Stimulated activated effector memory CD8-positive, alpha-beta T cell treated with anti-CD3 and anti-CD28 coated beads, Interleukin-12 subunit alpha, Interleukin-12 subunit beta, amount 100 ng/mL, for 72 hours (primary cell): ENCODE results near the gene DRAXIN.
"Not testable (repeated sequence)": the region's sequence is repeated elsewhere in the genome, so short reads cannot be mapped to it uniquely, and the experiment has no call there.

Experiments used
- ATAC-seq: fragments of 150-1000 bp; cut with Tn5 transposase; 2 replicates; pipeline ENCODE4 v1.10.0; 2021
- DNase-seq, 2 donors: peaks; one replicate each; pipeline ENCODE4 v3.0.0; 2021 to 2022; ENCODE audit warnings: low spot score in 2 of 2
- H3K27ac Mint-ChIP-seq: one replicate; pipeline ENCODE4 v1.8.0; 2022; ENCODE audit warnings: mild to moderate bottlenecking, mixed read lengths
- H3K36me3 Mint-ChIP-seq: one replicate; pipeline ENCODE4 v1.8.0; 2022; ENCODE audit warnings: mild to moderate bottlenecking, mixed read lengths
- H3K4me1 Mint-ChIP-seq: one replicate; pipeline ENCODE4 v1.8.0; 2022; ENCODE audit warnings: mixed read lengths
- H3K4me3 Mint-ChIP-seq: one replicate; pipeline ENCODE4 v1.8.0; 2022; ENCODE audit warnings: mild to moderate bottlenecking, mixed read lengths
- H3K9me3 Mint-ChIP-seq: one replicate; pipeline ENCODE4 v1.8.0; 2022; ENCODE audit warnings: mixed read lengths

DRAXIN gene, protein sequence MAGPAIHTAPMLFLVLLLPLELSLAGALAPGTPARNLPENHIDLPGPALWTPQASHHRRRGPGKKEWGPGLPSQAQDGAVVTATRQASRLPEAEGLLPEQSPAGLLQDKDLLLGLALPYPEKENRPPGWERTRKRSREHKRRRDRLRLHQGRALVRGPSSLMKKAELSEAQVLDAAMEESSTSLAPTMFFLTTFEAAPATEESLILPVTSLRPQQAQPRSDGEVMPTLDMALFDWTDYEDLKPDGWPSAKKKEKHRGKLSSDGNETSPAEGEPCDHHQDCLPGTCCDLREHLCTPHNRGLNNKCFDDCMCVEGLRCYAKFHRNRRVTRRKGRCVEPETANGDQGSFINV

DNA sequence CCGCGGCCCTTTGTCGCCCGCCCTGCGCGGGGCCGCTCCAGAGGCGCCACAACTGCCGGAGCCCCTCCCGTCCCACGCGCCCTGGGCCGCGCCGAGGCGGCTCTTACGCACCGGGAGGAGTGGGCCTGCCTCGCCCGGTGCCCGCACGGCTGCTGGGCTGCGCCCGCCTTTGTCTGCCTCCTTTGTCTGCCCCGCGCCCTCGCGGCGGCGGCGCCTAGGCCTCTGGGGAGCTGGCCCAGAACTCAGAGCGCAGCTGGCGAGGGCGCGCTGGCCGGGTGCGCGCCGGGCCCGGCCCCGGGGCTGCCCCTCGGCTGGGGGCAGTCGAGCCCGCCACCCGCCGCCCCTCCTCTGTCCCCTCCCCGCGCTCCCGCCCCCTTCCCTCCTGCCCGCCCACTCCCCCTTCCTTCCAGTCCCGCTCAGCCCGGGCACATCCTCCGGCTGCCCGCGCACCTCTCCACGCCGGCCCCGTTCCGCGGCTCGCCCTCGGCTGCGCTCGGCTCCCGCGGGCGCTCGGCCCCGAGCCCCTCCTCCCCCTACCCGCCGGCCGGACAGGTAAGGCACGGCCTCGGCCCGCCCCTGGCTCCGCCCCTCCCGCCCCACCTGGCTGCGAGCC is at the start of gene DRAXIN:
Gene DRAXIN (plus strand): TSS at position 409 of the 613 bp plus-strand sequence. CDS start 14,549 bp downstream, outside the sequence.
- Mint-ChIP-seq H3K4me3 (peak within 1 kb of the TSS; percentile 68), H3K9me3 (no peaks in the 10 kb centered on the region), H3K36me3 (no peaks in the 10 kb centered on the region), H3K4me1 (peaks cover 40% of the 10 kb centered on the region), H3K27ac (peak within 1 kb of the TSS; percentile 29)
- peak; percentile 14 for ATAC-seq
- DNase-seq = no peak

DNA sequence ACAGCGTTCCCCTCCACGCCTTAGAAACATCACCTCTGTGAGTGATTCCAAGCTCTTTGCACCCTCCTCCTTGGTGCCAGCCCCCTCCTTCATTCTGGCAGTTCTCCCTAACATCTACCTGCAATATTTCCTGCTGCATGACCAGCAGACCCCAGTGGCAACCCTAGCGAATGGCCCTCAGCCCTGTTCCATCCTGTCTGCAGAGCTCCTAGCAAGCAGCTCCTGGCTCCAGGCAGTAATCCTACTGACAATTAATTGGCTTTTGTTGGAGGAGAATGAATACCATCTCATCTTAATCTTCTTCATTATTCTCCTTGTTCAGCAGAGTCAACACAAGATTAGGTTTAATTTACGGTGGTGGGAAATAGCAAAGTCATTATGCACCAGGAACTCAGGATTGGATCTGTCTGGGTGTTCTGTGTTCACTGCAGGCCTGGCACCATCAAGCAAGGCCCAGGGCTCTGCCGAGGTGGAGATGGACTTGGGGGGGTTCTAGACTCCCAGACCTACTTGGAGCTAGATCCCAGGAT is 49.7 kb upstream of the DRAXIN start:
- ATAC-seq (no peak), DNase-seq (no peak)
- H3K36me3 Mint-ChIP-seq = peaks cover 5% of the 10 kb centered on the region
- H3K4me1 Mint-ChIP-seq = peaks cover 6% of the 10 kb centered on the region
- H3K27ac Mint-ChIP-seq = no peak overlapping the region
- no peaks in the 10 kb centered on the region for H3K9me3 Mint-ChIP-seq
- H3K4me3 Mint-ChIP-seq = no peak overlapping the region

DNA sequence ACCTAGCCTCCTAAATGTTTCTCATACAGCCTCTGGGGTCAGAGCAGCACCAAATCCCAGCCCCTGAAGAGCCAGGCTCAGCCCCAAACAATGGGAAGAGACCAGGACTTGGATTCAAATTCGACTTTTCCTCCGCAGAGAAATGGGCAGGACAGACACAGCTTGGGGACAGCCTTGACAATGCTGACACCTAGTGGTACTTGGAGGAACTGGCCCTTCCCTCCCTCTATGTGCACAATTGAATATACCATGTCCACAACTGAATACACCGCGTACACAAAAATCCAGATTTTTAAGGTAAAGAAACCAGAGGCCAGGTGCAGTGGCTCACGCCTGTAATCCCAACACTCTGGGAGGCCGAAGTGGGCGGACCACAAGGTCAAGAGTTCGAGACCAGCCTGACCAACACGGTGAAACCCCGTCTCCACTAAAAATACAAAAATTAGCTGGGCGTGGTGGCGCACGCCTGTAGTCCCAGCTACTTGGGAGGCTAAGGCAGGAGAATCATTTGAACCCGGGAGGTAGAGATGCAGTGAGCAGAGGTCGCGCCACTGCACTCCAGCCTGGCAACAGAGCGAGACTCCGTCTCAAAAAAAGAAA is 49.0 kb upstream of the DRAXIN start:
- H3K36me3 Mint-ChIP-seq = not testable (repeated sequence)
- DNase-seq = peak; percentile 61 to 85

DNA sequence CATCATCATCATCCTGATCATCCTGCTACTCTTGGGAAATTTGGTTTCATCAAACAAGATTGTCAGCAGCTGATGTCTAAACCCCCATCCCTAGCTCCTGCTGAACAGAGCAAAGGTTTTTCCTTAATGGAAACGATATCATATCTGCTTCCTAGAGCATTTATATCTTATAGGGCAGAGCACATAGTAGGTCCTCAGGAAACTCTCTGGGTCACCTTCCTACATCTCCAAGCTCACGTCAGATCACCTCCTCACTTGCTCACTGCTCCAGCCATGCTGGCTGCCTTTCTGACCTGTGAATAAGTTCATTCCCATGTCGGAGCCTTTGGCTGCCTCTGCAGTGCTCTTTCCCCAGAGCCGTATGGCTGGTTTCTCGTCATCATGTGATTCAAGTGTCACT is 47.7 kb upstream of the DRAXIN start:
- no peak overlapping the region for H3K4me3 Mint-ChIP-seq
- ATAC-seq (no peak), DNase-seq (no peak)
- peaks cover 6% of the 10 kb centered on the region for H3K4me1 Mint-ChIP-seq
- H3K27ac Mint-ChIP-seq = no peak overlapping the region
- peaks cover 5% of the 10 kb centered on the region for H3K36me3 Mint-ChIP-seq
- H3K9me3 Mint-ChIP-seq = no peaks in the 10 kb centered on the region

More for the DNA sequence above, 49.0 kb upstream of the DRAXIN start:
- not testable (repeated sequence) for H3K4me3 Mint-ChIP-seq, H3K27ac Mint-ChIP-seq, H3K4me1 Mint-ChIP-seq, H3K9me3 Mint-ChIP-seq
- peak; percentile 70 for ATAC-seq

DNA sequence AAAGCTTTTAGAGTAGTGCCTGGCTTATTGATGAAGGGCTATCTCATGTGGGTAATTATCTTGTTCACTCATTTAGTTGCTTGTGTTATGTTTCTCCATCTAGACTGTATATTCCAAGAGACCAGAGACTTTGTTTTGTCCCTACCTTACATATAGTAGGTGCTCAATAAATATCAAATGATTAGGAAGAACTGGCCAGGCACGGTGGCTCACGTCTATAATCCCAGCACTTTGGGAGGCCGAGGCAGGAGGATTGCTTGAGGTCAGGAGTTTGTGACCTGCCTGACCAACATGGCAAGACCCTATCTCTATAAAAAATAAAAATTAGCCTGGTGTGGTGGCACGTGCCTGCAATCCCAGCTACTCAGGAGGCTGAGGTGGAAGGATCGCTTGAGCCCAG is 46.2 kb upstream of the DRAXIN start:
- DNase-seq = no peak
- Mint-ChIP-seq H3K27ac (no peak overlapping the region), H3K36me3 (peaks cover 5% of the 10 kb centered on the region), H3K9me3 (no peaks in the 10 kb centered on the region), H3K4me1 (peaks cover 14% of the 10 kb centered on the region), H3K4me3 (no peak overlapping the region)
- no peak for ATAC-seq

DNA sequence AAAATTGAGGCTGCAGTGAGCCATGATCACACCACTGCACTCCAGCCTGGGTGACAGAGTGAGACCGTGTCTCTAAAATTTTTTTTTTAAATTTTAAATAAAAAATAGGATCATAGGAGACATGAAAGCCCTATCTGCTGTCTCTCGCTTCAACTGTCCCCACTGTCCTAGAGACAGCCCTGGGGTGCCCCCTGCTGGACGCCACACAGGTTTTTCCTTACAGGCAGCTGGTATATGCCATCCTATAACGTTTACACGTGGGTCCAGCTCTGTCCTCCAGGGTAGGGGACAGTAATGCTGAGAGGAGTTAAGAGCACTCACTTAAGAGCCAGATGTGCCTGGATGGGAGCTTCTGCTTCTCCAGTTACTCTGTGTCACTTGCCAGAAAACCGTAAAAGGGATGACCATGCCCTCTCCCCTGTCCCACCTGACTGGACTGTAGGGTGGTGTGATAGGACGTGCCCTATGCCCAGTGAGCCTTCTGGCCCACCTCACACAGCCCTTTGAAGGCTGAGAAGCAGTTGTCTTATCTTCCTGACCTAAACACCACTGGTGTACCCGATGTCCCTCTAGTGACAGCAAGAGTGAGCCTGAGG is 45.7 kb upstream of the DRAXIN start:
- ATAC-seq (peak; percentile 56), DNase-seq (peak; percentile 76 to 86)
- Mint-ChIP-seq H3K4me1 (peaks cover 18% of the 10 kb centered on the region), H3K4me3 (no peak overlapping the region), H3K9me3 (no peaks in the 10 kb centered on the region), H3K36me3 (peaks cover 5% of the 10 kb centered on the region), H3K27ac (no peak overlapping the region)

DNA sequence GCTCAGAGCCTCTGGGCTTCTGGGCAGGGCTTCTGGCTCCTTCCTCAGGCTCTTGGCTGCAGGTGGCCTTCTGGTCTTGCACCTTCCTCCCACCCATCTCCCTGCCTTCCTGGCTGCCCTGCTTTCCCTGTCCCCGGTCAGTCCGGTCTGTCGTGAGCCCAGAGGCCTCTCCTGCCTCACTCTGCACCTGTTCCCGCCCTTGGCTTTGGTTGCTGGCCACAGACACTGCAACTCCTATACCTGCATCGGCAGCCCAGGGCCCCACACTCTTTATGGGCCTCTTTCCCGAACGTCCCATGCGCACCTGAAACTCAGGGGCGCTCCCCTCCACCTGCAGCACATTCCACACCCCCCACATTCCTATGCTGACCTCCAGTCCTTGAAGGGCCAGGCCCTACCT is 45.2 kb upstream of the DRAXIN start:
- Mint-ChIP-seq H3K36me3 (peaks cover 5% of the 10 kb centered on the region), H3K9me3 (no peaks in the 10 kb centered on the region), H3K27ac (no peak overlapping the region), H3K4me3 (no peak overlapping the region), H3K4me1 (peaks cover 24% of the 10 kb centered on the region)
- DNase-seq = no peak
- no peak for ATAC-seq

DNA sequence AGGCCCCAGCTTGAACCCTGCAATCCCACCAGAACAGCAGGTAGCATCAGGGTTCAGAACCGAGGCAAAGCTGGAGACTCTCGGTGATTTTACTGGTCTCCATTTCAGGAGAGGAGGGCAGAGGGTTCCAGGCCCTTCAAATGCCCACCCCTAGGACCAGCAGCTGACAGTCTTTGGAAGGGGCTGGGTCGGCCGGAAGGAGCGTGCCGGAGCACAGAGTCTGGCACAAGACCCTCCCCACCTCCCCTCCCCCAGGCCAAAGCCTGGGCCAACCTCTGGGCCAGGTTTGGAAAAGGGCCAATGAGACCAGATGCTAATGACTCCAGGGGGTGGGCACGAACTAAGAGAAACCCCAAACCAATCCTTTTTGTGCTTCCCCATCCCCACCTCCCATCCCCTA is 44.2 kb upstream of the DRAXIN start:
- Mint-ChIP-seq H3K9me3 (no peaks in the 10 kb centered on the region), H3K4me1 (peaks cover 27% of the 10 kb centered on the region), H3K4me3 (no peak overlapping the region), H3K36me3 (peaks cover 5% of the 10 kb centered on the region), H3K27ac (no peak overlapping the region)
- no peak for ATAC-seq
- no peak for DNase-seq

DNA sequence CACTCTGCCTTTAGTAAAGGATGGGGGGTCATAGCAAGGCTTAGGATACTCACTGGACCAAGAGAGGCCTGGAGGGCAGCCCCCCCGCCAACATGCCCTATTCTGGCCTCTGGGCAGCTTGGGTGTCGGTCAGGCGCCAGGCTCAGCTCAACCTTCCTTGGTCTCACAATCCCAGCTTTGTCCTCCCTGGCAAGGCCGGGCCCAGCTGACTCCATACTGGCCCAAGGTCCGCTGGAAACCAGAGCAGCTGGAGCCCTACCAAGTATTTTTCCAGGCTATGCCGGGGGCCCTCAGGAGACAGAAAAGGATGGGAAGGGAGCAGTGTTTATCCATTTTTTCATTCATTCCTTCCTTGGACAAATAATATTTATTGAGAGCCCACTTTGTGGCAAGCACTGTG is 43.5 kb upstream of the DRAXIN start:
- H3K4me3 Mint-ChIP-seq = no peak overlapping the region
- ATAC-seq (no peak), DNase-seq (no peak)
- no peak overlapping the region for H3K27ac Mint-ChIP-seq
- H3K36me3 Mint-ChIP-seq = peaks cover 5% of the 10 kb centered on the region
- H3K9me3 Mint-ChIP-seq = no peaks in the 10 kb centered on the region
- peaks cover 27% of the 10 kb centered on the region for H3K4me1 Mint-ChIP-seq

DNA sequence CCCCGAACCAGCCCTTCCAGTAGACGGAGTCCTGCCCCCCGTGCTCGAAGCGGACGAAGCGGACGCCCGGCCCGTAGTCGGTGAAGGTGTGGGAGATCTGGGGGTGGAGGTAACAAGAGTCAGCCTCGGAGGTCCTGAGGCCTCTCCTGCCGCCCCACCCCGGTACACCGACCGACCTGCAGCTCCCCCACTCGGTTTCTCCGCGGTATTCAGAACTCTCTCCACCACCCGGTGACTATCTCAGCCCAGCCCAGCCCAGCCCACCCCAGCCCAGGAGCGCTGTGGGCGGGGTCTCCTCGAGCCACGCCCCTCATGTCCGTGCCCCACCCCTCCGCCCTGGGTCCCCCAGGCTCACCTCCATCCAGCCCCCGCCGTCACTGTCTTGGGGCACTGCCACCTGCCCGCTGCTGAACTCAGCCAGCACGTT is 42.8 kb upstream of the DRAXIN start:
- H3K36me3 Mint-ChIP-seq = peaks cover 4% of the 10 kb centered on the region
- H3K4me3 Mint-ChIP-seq = peak overlapping the region; percentile 11
- no peak for DNase-seq
- H3K9me3 Mint-ChIP-seq = no peaks in the 10 kb centered on the region
- H3K27ac Mint-ChIP-seq = no peak overlapping the region
- peak; percentile 20 for ATAC-seq
- H3K4me1 Mint-ChIP-seq = peaks cover 27% of the 10 kb centered on the region

DNA sequence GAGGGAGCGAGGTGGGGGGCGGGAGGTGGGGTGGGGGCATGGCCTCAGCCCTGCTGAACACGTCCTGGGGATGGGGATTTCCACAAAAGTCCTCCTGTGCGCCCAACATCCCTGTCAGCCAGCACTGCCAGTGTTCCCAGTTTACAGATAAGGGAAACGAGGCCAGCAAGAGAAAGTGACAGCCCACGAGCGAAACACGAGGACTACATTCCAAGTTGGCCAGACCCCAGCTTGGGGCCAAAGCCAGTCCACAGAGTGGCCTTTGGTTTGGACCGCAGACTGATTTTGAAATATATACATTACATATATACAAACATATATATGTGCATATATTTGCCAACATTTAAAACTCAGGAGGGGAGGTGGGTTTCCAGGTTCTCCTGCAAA is 42.3 kb upstream of the DRAXIN start:
- Mint-ChIP-seq H3K9me3 (no peaks in the 10 kb centered on the region), H3K36me3 (no peaks in the 10 kb centered on the region), H3K27ac (no peak overlapping the region), H3K4me1 (peaks cover 27% of the 10 kb centered on the region), H3K4me3 (no peak overlapping the region)
- DNase-seq (no peak), ATAC-seq (no peak)

DNA sequence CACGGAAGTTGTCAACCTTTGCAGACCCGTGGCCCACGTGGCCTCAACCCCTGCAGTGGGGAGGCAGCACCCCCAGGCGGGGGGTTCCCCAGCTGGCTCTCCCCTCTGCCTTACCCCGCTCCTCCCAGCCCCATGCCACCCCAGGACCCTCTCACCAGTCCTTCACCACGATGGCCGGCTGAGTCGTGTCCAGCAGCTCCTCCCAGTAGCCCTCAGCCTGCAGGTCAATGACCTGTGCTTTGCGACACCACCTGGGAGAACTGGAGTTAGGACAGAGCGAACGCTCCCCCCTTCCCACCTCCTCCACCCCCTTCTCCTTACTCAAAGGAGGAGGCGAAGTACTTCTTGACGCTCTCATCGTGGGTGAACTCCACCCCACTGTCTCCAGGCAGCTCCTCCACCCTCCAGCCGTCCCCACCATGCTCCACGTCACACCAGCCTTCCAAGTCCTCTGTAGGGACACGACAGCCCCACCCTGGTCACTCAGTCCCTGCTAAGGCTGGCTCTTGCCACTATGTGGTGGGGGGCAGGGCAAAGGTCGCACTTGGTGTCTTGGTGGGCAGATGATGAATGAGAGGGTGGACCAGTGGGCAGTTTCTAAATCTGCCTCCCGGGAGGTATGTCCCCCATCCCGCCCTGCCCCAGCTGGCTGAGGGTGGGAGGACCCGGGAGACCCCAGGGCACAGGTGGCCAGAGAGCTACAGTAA is 41.7 kb upstream of the DRAXIN start:
- ATAC-seq (no peak), DNase-seq (no peak)
- H3K27ac Mint-ChIP-seq = peak overlapping the region; percentile 82

DNA sequence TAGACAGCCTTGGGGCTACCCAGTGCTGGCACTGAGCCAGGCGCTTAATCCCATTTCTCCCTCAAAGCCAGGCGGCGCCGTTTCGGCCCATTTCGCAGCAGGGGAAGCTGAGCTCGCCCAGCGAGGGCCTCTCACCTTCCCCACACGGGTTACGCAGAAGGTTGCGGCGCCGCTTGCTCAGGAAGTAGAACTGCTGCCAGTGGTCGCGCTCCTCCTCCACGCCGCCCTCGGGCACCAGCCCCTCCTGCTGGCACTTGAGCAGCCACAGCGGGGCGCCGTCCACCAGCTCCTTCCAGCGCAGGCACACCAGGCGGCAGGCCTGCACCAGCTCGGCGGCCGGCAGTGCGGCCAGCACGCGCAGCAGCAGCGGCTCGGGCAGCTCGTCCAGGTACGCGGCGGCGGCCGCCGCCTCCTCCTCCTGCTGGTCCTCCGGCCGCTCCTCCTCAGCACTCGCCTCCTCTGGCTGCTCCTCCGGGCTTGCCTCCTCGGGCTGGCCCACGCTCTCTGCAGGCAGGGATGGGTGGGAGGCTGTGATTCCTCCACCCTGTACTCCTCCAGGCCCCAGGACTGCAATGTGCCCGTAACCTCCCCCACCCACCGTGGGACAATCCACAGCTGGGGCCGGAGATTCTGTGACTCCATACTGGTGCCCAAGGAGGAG is 41.0 kb upstream of the DRAXIN start:
- peaks cover 30% of the 10 kb centered on the region for H3K4me1 Mint-ChIP-seq
- H3K9me3 Mint-ChIP-seq = no peaks in the 10 kb centered on the region
- peak; percentile 71 to 92 for DNase-seq
- H3K4me3 Mint-ChIP-seq = peak overlapping the region; percentile 75
- peaks cover 2% of the 10 kb centered on the region for H3K36me3 Mint-ChIP-seq
- peak; percentile 86 for ATAC-seq
- H3K27ac Mint-ChIP-seq = peak overlapping the region; percentile 82

More for the DNA sequence above, 41.7 kb upstream of the DRAXIN start:
- Mint-ChIP-seq H3K4me3 (peak overlapping the region; percentile 75), H3K36me3 (no peaks in the 10 kb centered on the region), H3K4me1 (peaks cover 27% of the 10 kb centered on the region), H3K9me3 (no peaks in the 10 kb centered on the region)

DNA sequence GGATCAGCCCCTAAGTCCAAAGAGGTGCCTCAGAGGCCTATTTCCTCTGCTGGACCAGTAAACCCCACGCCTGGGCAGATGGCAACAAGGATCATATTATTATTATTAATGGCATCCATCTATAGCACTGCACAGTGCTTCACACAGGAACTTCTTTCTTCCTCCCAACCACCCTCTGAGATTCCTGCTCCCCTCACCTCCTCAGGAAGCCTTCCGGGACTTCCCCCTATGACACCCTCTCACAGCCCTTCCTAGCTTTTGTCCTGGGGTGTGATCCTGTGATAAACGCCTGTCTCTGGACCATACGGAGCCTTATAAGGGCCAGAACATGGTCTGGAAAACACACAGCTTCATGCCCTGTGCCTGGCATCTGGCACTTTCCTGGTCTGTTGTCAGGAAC is 40.5 kb upstream of the DRAXIN start:
- Mint-ChIP-seq H3K27ac (peak overlapping the region; percentile 82), H3K4me3 (peak overlapping the region; percentile 75), H3K9me3 (no peaks in the 10 kb centered on the region), H3K36me3 (peaks cover 7% of the 10 kb centered on the region), H3K4me1 (peaks cover 36% of the 10 kb centered on the region)
- DNase-seq = no peak
- ATAC-seq = no peak
